ENCODE measurements around the gene FGF5.

Gene FGF5

GRCh38 chr4:80294206-80294605, 27.7 kb downstream of the FGF5 start (continued):
- TF ChIP-seq ZSCAN5A (tag by site-specific recombination; IDR thresholded peaks at IDR 0.05) (no peak), ZNF350 (tag by site-specific recombination; IDR thresholded peaks at IDR 0.05) (no peak), ZNF514 (tag by site-specific recombination; IDR thresholded peaks at IDR 0.05) (no peak), ZNF791 (tag by site-specific recombination; IDR thresholded peaks at IDR 0.05) (no peak), ZEB2 (tag by site-specific recombination; IDR thresholded peaks at IDR 0.05) (no peak), ZBTB20 (tag by site-specific recombination; IDR thresholded peaks at IDR 0.05) (no peak)

GRCh38 chr4:80295336-80295735, 28.9 kb downstream of the FGF5 start:
- ChIA-PET CTCF (interaction anchor here (0.6 kb wide), 1 partner anchor 745 kb away, joined by 3 read pairs; no protein-coding TSS in a partner anchor), POLR2A (no interaction called here)
- Histone ChIP-seq H3K4me3 (ENCODE audit: low read depth, low read length) (no peak overlapping the region), H3K27ac (ENCODE audit: extremely low read depth, low read depth, low read length) (no peak overlapping the region), H3K4me1 (ENCODE audit: control insufficient read depth, insufficient read depth, low read length) (no peaks in the 10 kb centered on the region), H3K9me3 (ENCODE audit: control insufficient read depth, insufficient read depth, low read depth, low read length) (no peaks in the 10 kb centered on the region), H3K36me3 (ENCODE audit: control insufficient read depth in 2 of 2, insufficient read depth in 1 of 2, low read length in 2 of 2) (no peaks in the 10 kb centered on the region)
- TF ChIP-seq ZNF585B (tag by site-specific recombination; IDR thresholded peaks at IDR 0.05) (no peak), ZNF621 (tag by site-specific recombination; IDR thresholded peaks at IDR 0.05) (no peak), EGR2 (tag by site-specific recombination; IDR thresholded peaks at IDR 0.05; ENCODE audit: low read depth) (peak; percentile 21; the same call in 1 of the 2 replicates), ZFHX2 (tag by site-specific recombination; conservative IDR thresholded peaks at IDR 0.05) (0 out of 2 replicates have a peak, but pooled peaks have one; percentile 37)

DNA sequence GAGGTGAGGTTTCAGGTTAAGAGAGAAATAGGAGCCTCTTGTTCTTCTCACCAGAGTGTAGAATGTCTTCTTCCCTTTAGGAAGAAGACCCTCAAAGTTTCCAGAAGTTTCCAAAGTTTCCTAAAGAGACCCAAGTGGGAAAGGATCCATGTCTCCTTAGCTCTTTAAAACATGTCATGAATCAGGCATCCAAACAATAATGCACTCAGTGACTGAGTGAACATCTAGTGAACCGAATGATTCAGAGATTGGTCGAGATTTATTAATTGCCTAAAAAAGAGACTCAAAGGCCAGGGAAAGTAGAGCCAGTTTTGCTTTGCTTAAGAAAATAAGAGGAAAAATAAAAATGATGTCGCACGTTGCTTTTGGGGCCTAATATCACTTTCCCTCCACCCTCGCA, 29.4 kb downstream of the FGF5 start:
- Histone ChIP-seq H3K27ac (ENCODE audit: extremely low read depth, low read depth, low read length) (no peak overlapping the region), H3K36me3 (ENCODE audit: control insufficient read depth in 2 of 2, insufficient read depth in 1 of 2, low read length in 2 of 2) (no peaks in the 10 kb centered on the region), H3K9me3 (ENCODE audit: control insufficient read depth, insufficient read depth, low read depth, low read length) (no peaks in the 10 kb centered on the region), H3K4me3 (ENCODE audit: low read depth, low read length) (no peak overlapping the region), H3K4me1 (ENCODE audit: control insufficient read depth, insufficient read depth, low read length) (no peaks in the 10 kb centered on the region)
- ChIA-PET CTCF (interaction anchor here (0.6 kb wide), 1 partner anchor 744 kb away, joined by 3 read pairs; no protein-coding TSS in a partner anchor), POLR2A (no interaction called here)
- TF ChIP-seq ZNF571 (tag by site-specific recombination; IDR thresholded peaks at IDR 0.05) (no peak), ZFP37 (tag by site-specific recombination; IDR thresholded peaks at IDR 0.05) (no peak), ZNF37A (tag by site-specific recombination; IDR thresholded peaks at IDR 0.05) (no peak), ZNF785 (tag by site-specific recombination; IDR thresholded peaks at IDR 0.05) (no peak), ZNF776 (tag by site-specific recombination; IDR thresholded peaks at IDR 0.05; ENCODE audit: borderline replicate concordance) (no peak), SP2 (tag by site-specific recombination; IDR thresholded peaks at IDR 0.05) (no peak)
- TF ChIP-seq, protein P1, sequence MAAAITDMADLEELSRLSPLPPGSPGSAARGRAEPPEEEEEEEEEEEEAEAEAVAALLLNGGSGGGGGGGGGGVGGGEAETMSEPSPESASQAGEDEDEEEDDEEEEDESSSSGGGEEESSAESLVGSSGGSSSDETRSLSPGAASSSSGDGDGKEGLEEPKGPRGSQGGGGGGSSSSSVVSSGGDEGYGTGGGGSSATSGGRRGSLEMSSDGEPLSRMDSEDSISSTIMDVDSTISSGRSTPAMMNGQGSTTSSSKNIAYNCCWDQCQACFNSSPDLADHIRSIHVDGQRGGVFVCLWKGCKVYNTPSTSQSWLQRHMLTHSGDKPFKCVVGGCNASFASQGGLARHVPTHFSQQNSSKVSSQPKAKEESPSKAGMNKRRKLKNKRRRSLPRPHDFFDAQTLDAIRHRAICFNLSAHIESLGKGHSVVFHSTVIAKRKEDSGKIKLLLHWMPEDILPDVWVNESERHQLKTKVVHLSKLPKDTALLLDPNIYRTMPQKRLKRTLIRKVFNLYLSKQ (tag by site-specific recombination; IDR thresholded peaks at IDR 0.05; ENCODE audit: borderline replicate concordance) = no peak
- TF ChIP-seq, protein P2, sequence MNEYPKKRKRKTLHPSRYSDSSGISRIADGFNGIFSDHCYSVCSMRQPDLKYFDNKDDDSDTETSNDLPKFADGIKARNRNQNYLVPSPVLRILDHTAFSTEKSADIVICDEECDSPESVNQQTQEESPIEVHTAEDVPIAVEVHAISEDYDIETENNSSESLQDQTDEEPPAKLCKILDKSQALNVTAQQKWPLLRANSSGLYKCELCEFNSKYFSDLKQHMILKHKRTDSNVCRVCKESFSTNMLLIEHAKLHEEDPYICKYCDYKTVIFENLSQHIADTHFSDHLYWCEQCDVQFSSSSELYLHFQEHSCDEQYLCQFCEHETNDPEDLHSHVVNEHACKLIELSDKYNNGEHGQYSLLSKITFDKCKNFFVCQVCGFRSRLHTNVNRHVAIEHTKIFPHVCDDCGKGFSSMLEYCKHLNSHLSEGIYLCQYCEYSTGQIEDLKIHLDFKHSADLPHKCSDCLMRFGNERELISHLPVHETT (tag by site-specific recombination; IDR thresholded peaks at IDR 0.05) = no peak
- TF ChIP-seq, protein P3, sequence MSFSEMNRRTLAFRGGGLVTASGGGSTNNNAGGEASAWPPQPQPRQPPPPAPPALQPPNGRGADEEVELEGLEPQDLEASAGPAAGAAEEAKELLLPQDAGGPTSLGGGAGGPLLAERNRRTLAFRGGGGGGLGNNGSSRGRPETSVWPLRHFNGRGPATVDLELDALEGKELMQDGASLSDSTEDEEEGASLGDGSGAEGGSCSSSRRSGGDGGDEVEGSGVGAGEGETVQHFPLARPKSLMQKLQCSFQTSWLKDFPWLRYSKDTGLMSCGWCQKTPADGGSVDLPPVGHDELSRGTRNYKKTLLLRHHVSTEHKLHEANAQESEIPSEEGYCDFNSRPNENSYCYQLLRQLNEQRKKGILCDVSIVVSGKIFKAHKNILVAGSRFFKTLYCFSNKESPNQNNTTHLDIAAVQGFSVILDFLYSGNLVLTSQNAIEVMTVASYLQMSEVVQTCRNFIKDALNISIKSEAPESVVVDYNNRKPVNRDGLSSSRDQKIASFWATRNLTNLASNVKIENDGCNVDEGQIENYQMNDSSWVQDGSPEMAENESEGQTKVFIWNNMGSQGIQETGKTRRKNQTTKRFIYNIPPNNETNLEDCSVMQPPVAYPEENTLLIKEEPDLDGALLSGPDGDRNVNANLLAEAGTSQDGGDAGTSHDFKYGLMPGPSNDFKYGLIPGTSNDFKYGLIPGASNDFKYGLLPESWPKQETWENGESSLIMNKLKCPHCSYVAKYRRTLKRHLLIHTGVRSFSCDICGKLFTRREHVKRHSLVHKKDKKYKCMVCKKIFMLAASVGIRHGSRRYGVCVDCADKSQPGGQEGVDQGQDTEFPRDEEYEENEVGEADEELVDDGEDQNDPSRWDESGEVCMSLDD (tag by site-specific recombination; IDR thresholded peaks at IDR 0.05) = no peak
